CD8-positive, alpha-beta memory T cell (primary cell): ENCODE measurements around the gene GADL1. TPM values are rescaled to one million over a fixed set of nuclear protein-coding genes. Genes with fewer than 3 reads are reported as not detected.

ENCODE experiments used
- CTCF ChIA-PET: fragments of 350-600 bp; sonication (Branson Sonifier 250); formaldehyde crosslinking; loops from one replicate; lab custom pipeline; 2021; ENCODE audit warnings: antibody characterized with exemption; lab: Charles Lee
- POLR2A ChIA-PET: fragments of 350-600 bp; sonication (Branson Sonifier 250); formaldehyde crosslinking; loops from one replicate; lab custom pipeline; 2021; ENCODE audit warnings: antibody characterized with exemption; lab: Charles Lee
- DNase-seq, 5 donors: peaks; one replicate each; pipeline versions ENCODE4 v3.0.0 to v3.0.0-alpha.2; 2020 to 2022; ENCODE audit warnings: mixed read lengths in 1 of 5
- H3K27ac ChIP-seq: one replicate; pipeline ENCODE4 v1.7.0; 2013; ENCODE audit warnings: low read depth, mild to moderate bottlenecking, low read length, moderate library complexity
- H3K27me3 ChIP-seq: 2 replicates; pipeline ENCODE4 v1.7.0; 2013; ENCODE audit warnings: low read length, mild to moderate bottlenecking; ENCODE audit not compliant: insufficient read depth, poor library complexity, severe bottlenecking
- H3K36me3 ChIP-seq: 2 replicates; pipeline ENCODE4 v1.7.0; 2013; ENCODE audit warnings: mild to moderate bottlenecking, low read length, moderate library complexity; ENCODE audit not compliant: insufficient read depth
- H3K4me1 ChIP-seq: 2 replicates; pipeline ENCODE4 v1.7.0; 2013; ENCODE audit warnings: mild to moderate bottlenecking, low read length, moderate library complexity; ENCODE audit not compliant: insufficient read depth
- H3K4me3 ChIP-seq: 2 replicates; pipeline ENCODE4 v1.7.0; 2013; ENCODE audit warnings: mild to moderate bottlenecking, low read length
- H3K9me3 ChIP-seq: 2 replicates; pipeline ENCODE4 v1.7.0; 2013; ENCODE audit warnings: mild to moderate bottlenecking, low read length
- H3K27ac Mint-ChIP-seq, 8 donors: one replicate each; pipeline ENCODE4 v1.8.0; 2020 to 2021; ENCODE audit warnings: mixed read lengths in 8 of 8, mild to moderate bottlenecking in 6 of 8, inconsistent platforms in 3 of 8, moderate library complexity in 3 of 8
- H3K27me3 Mint-ChIP-seq, 2 donors: one replicate each; pipeline ENCODE4 v1.8.0; 2020 to 2021; ENCODE audit warnings: mixed read lengths in 2 of 2, mild to moderate bottlenecking in 1 of 2, moderate library complexity in 1 of 2
- H3K36me3 Mint-ChIP-seq, 3 donors: one replicate each; pipeline ENCODE4 v1.8.0; 2020 to 2021; ENCODE audit warnings: mixed read lengths in 3 of 3, inconsistent platforms in 1 of 3, mild to moderate bottlenecking in 1 of 3
- H3K4me1 Mint-ChIP-seq, 3 donors: one replicate each; pipeline ENCODE4 v1.8.0; 2020 to 2021; ENCODE audit warnings: mixed read lengths in 3 of 3, inconsistent platforms in 1 of 3, mild to moderate bottlenecking in 1 of 3
- H3K4me3 Mint-ChIP-seq, 7 donors: one replicate each; pipeline ENCODE4 v1.8.0; 2020 to 2021; ENCODE audit warnings: mixed read lengths in 7 of 7, mild to moderate bottlenecking in 6 of 7, moderate library complexity in 4 of 7, inconsistent platforms in 2 of 7
- H3K9me3 Mint-ChIP-seq, 5 donors: one replicate each; pipeline ENCODE4 v1.8.0; 2020 to 2022; ENCODE audit warnings: mixed read lengths in 5 of 5, mild to moderate bottlenecking in 3 of 5, moderate library complexity in 2 of 5, inconsistent platforms in 1 of 5
- polyA plus RNA-seq: library from polyadenylated mRNA; unstranded; fragments of 300-500 nt; fragmentation: Illumina TruSeq; gene quantifications from one replicate; pipeline ENCODE4 v1.2.3, GENCODE V29; 2021
- total RNA-seq, 2 experiments: library from RNA; stranded (reverse); gene quantifications; one replicate each; pipeline ENCODE4 v1.2.3, GENCODE V29; 2021

GADL1 gene
- total RNA-seq (not detected), polyA plus RNA-seq (not detected)

GRCh38 chr3:30894521-30895251 is at the start of gene GADL1:
Gene GADL1 (minus strand): TSS chr3:30894661. CDS start chr3:30894614, 47 bp downstream.
- Histone ChIP-seq H3K27me3 (peaks cover 7% of the 10 kb centered on the region), H3K27ac (no peak within 1 kb of the TSS), H3K9me3 (no peaks in the 10 kb centered on the region), H3K36me3 (no peaks in the 10 kb centered on the region), H3K4me3 (no peak within 1 kb of the TSS), H3K4me1 (peaks cover 5% of the 10 kb centered on the region)
- peaks cover 13 to 20% (median 19%) of the 10 kb centered on the region in 3 donors for H3K4me1 Mint-ChIP-seq
- peaks cover 0 to 2% (median 0%) of the 10 kb centered on the region in 5 donors for H3K9me3 Mint-ChIP-seq
- ChIA-PET CTCF (no interaction called here), POLR2A (no interaction called here)
- no peak for DNase-seq
- no peak within 1 kb of the TSS for H3K27ac Mint-ChIP-seq
- peak within 1 kb of the TSS; percentile 35 to 60 (median 48) for H3K4me3 Mint-ChIP-seq
- H3K27me3 Mint-ChIP-seq, result peaks cover 29 to 52% of the 10 kb centered on the region in 2 donors
- no peaks in the 10 kb centered on the region for H3K36me3 Mint-ChIP-seq

GRCh38 chr3:30944124-30944523 is 49.7 kb upstream of the GADL1 start:
- CTCF ChIA-PET, result no interaction called here
- Histone ChIP-seq H3K27me3 (no peaks in the 10 kb centered on the region), H3K36me3 (no peaks in the 10 kb centered on the region), H3K4me3 (no peak overlapping the region), H3K4me1 (no peaks in the 10 kb centered on the region), H3K27ac (no peak overlapping the region), H3K9me3 (no peaks in the 10 kb centered on the region)
- H3K4me3 Mint-ChIP-seq, result no peak overlapping the region
- H3K36me3 Mint-ChIP-seq, result no peaks in the 10 kb centered on the region
- no peak overlapping the region for H3K27ac Mint-ChIP-seq
- H3K4me1 Mint-ChIP-seq, result no peaks in the 10 kb centered on the region
- POLR2A ChIA-PET, result no interaction called here
- H3K27me3 Mint-ChIP-seq, result peaks cover 9 to 33% of the 10 kb centered on the region in 2 donors
- DNase-seq, result no peak
- H3K9me3 Mint-ChIP-seq, result peaks cover 0 to 5% (median 0%) of the 10 kb centered on the region in 5 donors

GRCh38 chr3:30943206-30943605 is 48.7 kb upstream of the GADL1 start:
- peaks cover 0 to 5% (median 0%) of the 10 kb centered on the region in 5 donors for H3K9me3 Mint-ChIP-seq
- CTCF ChIA-PET, result no interaction called here
- H3K4me3 Mint-ChIP-seq, result no peak overlapping the region
- H3K4me1 Mint-ChIP-seq, result no peaks in the 10 kb centered on the region
- peaks cover 9 to 33% of the 10 kb centered on the region in 2 donors for H3K27me3 Mint-ChIP-seq
- Histone ChIP-seq H3K4me3 (no peak overlapping the region), H3K36me3 (no peaks in the 10 kb centered on the region), H3K27ac (no peak overlapping the region), H3K4me1 (no peaks in the 10 kb centered on the region), H3K9me3 (no peaks in the 10 kb centered on the region), H3K27me3 (no peaks in the 10 kb centered on the region)
- POLR2A ChIA-PET, result no interaction called here
- H3K27ac Mint-ChIP-seq, result no peak overlapping the region
- no peak for DNase-seq
- no peaks in the 10 kb centered on the region for H3K36me3 Mint-ChIP-seq

GRCh38 chr3:30941342-30941741 is 46.9 kb upstream of the GADL1 start:
- Mint-ChIP-seq H3K27me3 (peaks cover 7 to 30% of the 10 kb centered on the region in 2 donors), H3K4me3 (no peak overlapping the region), H3K4me1 (no peaks in the 10 kb centered on the region), H3K27ac (no peak overlapping the region), H3K36me3 (no peaks in the 10 kb centered on the region), H3K9me3 (peaks cover 0 to 4% (median 0%) of the 10 kb centered on the region in 5 donors)
- Histone ChIP-seq H3K36me3 (no peaks in the 10 kb centered on the region), H3K9me3 (no peaks in the 10 kb centered on the region), H3K4me1 (no peaks in the 10 kb centered on the region), H3K27me3 (no peaks in the 10 kb centered on the region), H3K4me3 (no peak overlapping the region), H3K27ac (no peak overlapping the region)
- DNase-seq, result no peak
- POLR2A ChIA-PET, result no interaction called here
- CTCF ChIA-PET, result no interaction called here

GRCh38 chr3:30940740-30941139 is 46.3 kb upstream of the GADL1 start:
- Mint-ChIP-seq H3K27ac (no peak overlapping the region), H3K36me3 (no peaks in the 10 kb centered on the region), H3K4me1 (no peaks in the 10 kb centered on the region), H3K27me3 (peaks cover 5 to 30% of the 10 kb centered on the region in 2 donors), H3K4me3 (no peak overlapping the region), H3K9me3 (peaks cover 0 to 2% (median 0%) of the 10 kb centered on the region in 5 donors)
- no peaks in the 10 kb centered on the region for H3K36me3 ChIP-seq
- ChIA-PET CTCF (no interaction called here), POLR2A (no interaction called here)
- no peak for DNase-seq
- no peaks in the 10 kb centered on the region for H3K27me3 ChIP-seq
- no peaks in the 10 kb centered on the region for H3K4me1 ChIP-seq
- H3K27ac ChIP-seq, result no peak overlapping the region
- H3K4me3 ChIP-seq, result no peak overlapping the region
- H3K9me3 ChIP-seq, result no peaks in the 10 kb centered on the region

- no peaks in the 10 kb centered on the region for H3K9me3 Mint-ChIP-seq
- no peaks in the 10 kb centered on the region for H3K4me1 ChIP-seq
- DNase-seq, result peak in 1 of 5 donors; percentile 1
- H3K27me3 Mint-ChIP-seq, result no peaks in the 10 kb centered on the region
- ChIA-PET POLR2A (no interaction called here), CTCF (interaction anchor here (1.4 kb wide), 1 partner anchor 603 kb away, joined by 3 read pairs; no protein-coding TSS in a partner anchor)
- peak overlapping the region in 1 of 7 donors; percentile 17 for H3K4me3 Mint-ChIP-seq
- peak overlapping the region in 1 of 8 donors; percentile 61 for H3K27ac Mint-ChIP-seq
- no peak overlapping the region for H3K4me3 ChIP-seq
- no peaks in the 10 kb centered on the region for H3K27me3 ChIP-seq
- H3K36me3 Mint-ChIP-seq, result no peaks in the 10 kb centered on the region
- no peaks in the 10 kb centered on the region for H3K9me3 ChIP-seq
- no peaks in the 10 kb centered on the region for H3K36me3 ChIP-seq
- no peak overlapping the region for H3K27ac ChIP-seq
- H3K4me1 Mint-ChIP-seq, result peaks cover 2 to 8% (median 8%) of the 10 kb centered on the region in 3 donors
Observed at GRCh38 chr3:30934208-30934550, 39.7 kb upstream of the GADL1 start.

GRCh38 chr3:30933478-30934207 is 39.2 kb upstream of the GADL1 start:
- Mint-ChIP-seq H3K9me3 (no peaks in the 10 kb centered on the region), H3K36me3 (no peaks in the 10 kb centered on the region), H3K27me3 (no peaks in the 10 kb centered on the region), H3K27ac (peak overlapping the region in 1 of 8 donors; percentile 47), H3K4me1 (peaks cover 2 to 8% (median 8%) of the 10 kb centered on the region in 3 donors), H3K4me3 (no peak overlapping the region)
- H3K9me3 ChIP-seq, result no peaks in the 10 kb centered on the region
- POLR2A ChIA-PET, result no interaction called here
- no peaks in the 10 kb centered on the region for H3K4me1 ChIP-seq
- no peak overlapping the region for H3K4me3 ChIP-seq
- CTCF ChIA-PET, result interaction anchor here (1.4 kb wide), 1 partner anchor 603 kb away, joined by 3 read pairs; no protein-coding TSS in a partner anchor
- no peaks in the 10 kb centered on the region for H3K27me3 ChIP-seq
- H3K36me3 ChIP-seq, result no peaks in the 10 kb centered on the region
- no peak overlapping the region for H3K27ac ChIP-seq
- DNase-seq, result no peak

- Histone ChIP-seq H3K4me1 (no peaks in the 10 kb centered on the region), H3K36me3 (no peaks in the 10 kb centered on the region), H3K9me3 (no peaks in the 10 kb centered on the region), H3K27me3 (no peaks in the 10 kb centered on the region), H3K27ac (no peak overlapping the region), H3K4me3 (no peak overlapping the region)
- H3K4me3 Mint-ChIP-seq, result no peak overlapping the region
- no peak for DNase-seq
- H3K27me3 Mint-ChIP-seq, result no peaks in the 10 kb centered on the region
- H3K4me1 Mint-ChIP-seq, result peaks cover 2 to 8% (median 8%) of the 10 kb centered on the region in 3 donors
- no peaks in the 10 kb centered on the region for H3K36me3 Mint-ChIP-seq
- POLR2A ChIA-PET, result no interaction called here
- no peaks in the 10 kb centered on the region for H3K9me3 Mint-ChIP-seq
- no peak overlapping the region for H3K27ac Mint-ChIP-seq
- CTCF ChIA-PET, result interaction anchor here (1.4 kb wide), 1 partner anchor 604 kb away, joined by 3 read pairs; no protein-coding TSS in a partner anchor
Observed at GRCh38 chr3:30932513-30933098, 38.1 kb upstream of the GADL1 start.
